Caki2 (cell line): Measurements from ENCODE around the gene TMEM255B. TPM values are rescaled to one million over a fixed set of nuclear protein-coding genes. Genes with fewer than 3 reads are reported as not detected.
"Not testable (repeated sequence)": the region's sequence is repeated elsewhere in the genome, so short reads cannot be mapped to it uniquely, and the experiment has no call there.

Source experiments
- DNase-seq: peaks from one replicate; pipeline ENCODE4 v3.0.0-alpha.2; 2015; ENCODE audit warnings: low read depth
- in situ Hi-C: cut with HindIII; loops from 2 replicates; pipeline ENCODE4 v1.10.0; 2016; ENCODE audit warnings: low sequenced_read_pairs, low pct_unique_long_range_greater_than_20kb, mixed read lengths
- total RNA-seq: library from RNA; depleted of rRNA; stranded (reverse); fragments of >200 nt; shearing (Covaris generic); gene quantifications from 2 replicates; pipeline ENCODE4 v1.2.3, GENCODE V29; 2014; ENCODE audit warnings: low replicate concordance; rRNA removed

TMEM255B gene
- total RNA-seq, result 0.09 TPM in 1 of 2 replicates, not detected in the other

DNA sequence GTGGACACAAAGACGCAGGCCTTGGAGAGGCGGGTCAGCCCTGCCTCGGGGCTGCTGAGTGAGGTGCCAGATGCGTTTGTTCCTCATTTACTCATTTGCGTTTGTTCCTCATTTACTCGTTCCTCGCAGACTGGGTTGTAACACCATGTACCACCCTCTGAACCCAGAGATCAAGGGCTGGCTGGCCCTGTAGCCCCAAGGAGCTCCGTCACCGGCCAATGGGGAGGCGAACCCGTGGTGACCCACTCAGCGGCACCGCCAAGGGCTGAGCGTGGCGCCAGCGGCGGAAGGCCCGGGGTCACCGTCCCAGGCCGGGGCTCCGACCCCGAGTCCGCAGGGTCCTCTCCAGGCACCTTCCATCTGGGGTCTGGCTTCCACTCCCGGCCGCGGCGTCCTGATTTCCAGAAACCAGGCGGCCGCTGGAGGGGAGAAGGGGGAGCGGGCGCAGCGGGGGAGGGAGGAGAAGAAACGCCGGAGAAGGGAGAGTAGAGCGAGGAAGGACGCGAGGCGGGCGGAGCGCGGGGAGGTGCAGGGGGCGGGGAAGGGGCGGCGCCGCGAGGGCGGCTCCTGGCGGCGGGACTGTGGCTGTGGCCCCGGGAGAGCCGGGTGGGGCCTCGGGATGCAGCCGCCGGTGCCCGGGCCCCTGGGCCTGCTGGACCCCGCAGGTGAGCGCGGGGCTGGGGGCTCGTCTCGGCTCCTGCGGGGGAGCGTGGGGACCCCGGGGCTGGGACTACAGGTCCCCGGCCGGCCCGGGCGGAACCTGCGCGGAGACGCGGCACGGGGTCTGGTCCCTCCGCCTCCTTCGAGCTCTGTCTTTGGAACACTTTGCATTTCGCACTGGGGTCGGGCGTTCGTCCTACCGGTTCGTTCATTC lies at the start of gene TMEM255B:
TSS of gene TMEM255B (plus strand) at position 576 of the 874 bp plus-strand sequence. CDS start at position 620, 44 bp downstream.
- peak; percentile 33 for DNase-seq

DNA sequence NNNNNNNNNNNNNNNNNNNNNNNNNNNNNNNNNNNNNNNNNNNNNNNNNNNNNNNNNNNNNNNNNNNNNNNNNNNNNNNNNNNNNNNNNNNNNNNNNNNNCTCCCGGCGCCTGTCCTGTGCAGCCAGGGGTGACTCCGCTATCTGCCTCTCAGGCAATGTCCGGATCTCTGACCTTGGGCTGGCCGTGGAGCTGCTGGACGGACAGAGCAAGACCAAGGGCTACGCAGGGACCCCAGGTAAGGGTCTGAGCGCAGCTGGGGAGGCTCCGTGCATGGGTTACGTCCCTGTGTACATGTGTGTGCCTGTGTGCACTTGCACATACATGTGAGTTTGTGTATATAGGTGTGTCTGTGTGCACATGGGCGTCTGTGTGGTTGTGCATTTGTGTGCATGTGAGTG lies 36.1 kb upstream of the TMEM255B start:
- in situ Hi-C loops, result no loop called here
- DNase-seq, result no peak

More for the DNA sequence above, at the start of gene TMEM255B:
- in situ Hi-C loops, result no loop called here

DNA sequence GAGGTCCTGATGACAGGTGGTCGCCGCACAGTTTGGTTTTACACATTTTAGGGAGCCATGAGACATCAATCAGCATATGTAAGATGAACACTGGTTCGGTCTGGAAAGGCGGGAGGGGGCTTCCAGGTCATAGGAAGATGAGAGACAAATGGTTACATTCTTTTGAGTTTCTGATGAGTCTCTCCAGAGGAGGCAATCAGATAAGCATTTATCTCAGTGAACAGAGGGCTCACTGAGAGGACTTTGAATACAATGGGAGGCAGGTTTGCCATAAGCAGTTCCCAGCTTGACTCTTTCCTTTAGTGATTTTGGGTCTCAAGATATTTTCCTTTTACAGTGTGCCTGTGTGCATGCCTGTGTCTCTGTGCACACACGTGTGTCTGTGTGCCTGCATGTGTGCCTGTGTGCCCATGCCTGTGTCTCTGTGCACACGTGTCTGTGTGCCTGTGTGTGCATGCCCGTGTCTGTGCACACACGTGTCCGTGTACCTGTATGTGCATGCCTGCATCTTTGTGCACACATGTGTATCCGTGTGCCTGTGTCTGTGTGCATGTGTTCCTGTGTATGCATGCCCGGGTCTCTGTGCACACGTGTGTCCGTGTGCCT lies 35.5 kb upstream of the TMEM255B start:
- no peak for DNase-seq
- in situ Hi-C loops, result no loop called here

DNA sequence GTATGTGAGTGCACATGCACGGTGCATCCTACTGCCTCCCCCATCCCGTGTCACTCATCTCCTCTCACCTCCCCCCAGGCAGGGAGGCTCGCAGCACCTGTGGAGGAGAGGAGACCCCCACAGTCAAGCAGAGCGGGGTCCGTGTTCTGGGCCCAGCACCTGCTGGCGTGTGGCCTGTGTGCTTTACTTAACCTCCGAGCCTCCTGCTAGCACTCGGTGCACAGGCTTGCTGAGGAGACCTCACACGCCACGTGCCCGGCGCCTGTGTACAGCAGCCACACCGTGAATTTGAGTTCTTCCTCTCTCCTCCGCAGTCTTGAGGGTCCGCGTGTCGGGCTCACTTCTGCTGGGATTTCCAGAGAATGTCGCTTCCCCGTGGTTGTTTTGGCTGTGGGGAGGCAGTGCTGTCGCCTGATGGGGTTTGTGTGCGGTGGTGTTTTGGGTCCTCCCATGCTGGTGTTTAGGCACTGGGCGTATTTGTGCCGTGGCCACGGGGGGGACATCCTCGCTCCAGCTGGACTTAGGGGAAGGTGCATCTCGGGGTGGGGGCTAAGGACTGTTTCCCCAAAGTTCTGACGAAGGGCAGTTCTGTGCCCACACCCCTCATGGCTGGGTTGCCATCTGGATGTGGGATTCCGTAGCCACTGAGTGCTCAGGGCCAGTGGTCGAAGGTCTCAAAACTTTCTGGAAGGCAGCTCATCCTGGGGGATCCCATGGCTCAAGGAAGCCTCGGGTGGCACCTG lies 34.8 kb upstream of the TMEM255B start:
- in situ Hi-C loops, result no loop called here
- no peak for DNase-seq

DNA sequence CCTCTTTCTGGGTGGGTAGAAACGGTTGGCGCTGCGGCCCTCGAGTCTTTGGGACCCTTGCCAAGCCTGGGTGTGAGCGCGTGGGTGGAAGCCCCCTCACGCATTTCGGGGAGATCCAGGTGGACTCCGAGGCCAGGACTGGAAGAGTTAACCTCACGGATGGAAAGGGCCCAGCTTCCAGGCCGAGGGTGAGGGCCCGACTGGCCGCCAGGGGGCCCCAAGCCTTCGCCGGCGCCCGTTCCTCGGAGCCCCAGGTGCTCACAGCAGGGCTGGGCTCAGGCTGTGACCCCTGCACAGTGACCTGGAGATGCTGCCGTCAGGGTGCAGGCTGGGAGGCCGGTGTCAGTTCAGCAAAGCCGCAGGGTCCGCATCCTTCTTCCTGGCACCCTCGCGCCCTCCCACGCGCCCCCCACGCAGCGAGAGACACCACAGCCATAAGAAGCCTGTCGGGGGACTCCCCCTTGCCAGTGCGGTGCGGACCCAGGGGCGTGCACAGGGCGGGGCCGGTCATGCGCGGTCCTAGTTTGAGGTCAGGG lies 34.2 kb upstream of the TMEM255B start:
- peak; percentile 69 for DNase-seq
- in situ Hi-C loops, result no loop called here

DNA sequence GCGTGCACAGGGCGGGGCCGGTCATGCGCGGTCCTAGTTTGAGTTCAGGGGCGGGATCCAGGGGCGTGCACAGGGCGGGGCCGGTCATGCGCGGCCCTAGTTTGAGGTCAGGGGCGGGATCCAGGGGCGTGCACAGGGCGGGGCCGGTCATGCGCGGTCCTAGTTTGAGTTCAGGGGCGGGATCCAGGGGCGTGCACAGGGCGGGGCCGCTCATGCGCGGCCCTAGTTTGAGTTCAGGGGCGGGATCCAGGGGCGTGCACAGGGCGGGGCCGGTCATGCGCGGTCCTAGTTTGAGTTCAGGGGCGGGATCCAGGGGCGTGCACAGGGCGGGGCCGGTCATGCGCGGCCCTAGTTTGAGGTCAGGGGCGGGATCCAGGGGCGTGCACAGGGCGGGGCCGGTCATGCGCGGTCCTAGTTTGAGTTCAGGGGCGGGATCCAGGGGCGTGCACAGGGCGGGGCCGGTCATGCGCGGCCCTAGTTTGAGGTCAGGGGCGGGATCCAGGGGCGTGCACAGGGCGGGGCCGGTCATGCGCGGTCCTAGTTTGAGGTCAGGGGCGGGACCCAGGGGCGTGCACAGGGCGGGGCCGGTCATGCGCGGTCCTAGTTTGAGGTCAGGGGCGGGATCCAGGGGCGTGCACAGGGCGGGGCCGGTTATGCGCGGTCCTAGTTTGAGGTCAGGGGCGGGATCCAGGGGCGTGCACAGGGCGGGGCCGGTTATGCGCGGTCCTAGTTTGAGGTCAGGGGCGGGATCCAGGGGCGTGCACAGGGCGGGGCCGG lies 33.5 kb upstream of the TMEM255B start:
- in situ Hi-C loops, result not testable (repeated sequence)

DNA sequence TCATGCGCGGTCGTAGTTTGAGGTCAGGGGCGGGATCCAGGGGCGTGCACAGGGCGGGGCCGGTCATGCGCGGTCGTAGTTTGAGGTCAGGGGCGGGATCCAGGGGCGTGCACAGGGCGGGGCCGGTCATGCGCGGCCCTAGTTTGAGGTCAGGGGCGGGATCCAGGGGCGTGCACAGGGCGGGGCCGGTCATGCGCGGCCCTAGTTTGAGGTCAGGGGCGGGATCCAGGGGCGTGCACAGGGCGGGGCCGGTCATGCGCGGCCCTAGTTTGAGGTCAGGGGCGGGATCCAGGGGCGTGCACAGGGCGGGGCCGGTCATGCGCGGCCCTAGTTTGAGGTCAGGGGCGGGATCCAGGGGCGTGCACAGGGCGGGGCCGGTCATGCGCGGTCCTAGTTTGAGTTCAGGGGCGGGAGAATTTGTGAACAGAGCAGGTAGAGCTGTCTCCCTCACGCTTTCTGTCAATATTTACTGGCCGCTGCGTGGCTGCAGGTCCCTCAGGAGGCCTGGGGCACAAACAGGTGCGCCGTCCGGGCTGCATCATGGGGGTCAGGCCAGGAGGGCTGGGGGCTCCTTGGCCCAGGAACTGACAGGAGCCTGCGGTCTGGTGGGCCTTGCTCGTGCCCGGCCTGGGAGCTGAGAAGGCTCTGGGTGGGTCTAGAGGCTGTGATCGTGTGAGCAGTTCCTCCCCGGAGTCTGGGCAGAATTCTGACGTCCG lies 32.8 kb upstream of the TMEM255B start:
- in situ Hi-C loops, DNase-seq: not testable (repeated sequence)

More for the DNA sequence above, 33.5 kb upstream of the TMEM255B start:
- DNase-seq, result not testable (repeated sequence)

DNA sequence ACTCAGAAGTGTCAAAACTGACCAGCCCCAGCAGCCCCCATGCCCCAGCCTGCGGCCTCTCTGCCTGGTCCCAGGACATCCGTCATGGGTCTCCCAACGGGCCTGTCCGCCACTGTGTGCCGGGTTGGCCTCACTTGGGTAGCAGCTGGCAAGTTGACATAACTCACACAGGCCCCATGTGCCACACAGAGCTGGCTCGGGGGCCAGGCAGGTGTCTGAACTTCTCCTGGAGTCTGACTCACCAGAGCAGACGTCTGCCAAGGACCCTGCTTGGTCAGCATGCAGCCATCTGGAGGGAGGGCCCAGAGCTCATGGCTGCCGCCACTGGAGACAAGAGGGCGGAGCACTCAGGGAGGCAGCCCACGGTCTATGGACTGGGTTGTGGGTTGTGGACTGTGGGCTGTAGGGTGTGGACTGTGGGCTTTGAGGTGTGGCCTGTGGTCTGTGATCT lies 32.0 kb upstream of the TMEM255B start:
- in situ Hi-C loops, result no loop called here
- no peak for DNase-seq

DNA sequence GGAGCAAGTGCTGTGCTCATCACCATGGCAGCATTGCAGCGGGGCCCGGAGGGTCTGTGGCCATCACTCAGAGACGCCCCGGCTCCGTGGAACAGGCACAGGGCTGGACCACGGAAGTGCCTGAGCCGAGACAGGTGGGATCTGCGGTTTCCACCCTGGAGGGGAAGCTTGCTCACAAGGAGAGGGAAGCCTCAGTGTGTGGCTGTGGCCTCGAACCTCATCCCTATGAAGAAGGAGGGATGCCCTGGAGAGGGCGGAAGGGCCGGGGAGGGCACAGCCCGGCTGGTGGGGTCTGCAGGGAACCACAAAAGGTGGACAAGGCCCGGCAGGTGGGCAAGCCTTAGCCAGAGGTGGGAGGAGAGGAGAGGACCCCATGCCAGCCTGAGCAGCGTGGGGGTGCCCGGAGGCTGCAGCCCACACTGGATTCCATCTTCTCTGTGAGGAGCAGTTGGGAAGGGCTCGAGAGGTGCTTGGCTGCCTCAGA lies 30.4 kb upstream of the TMEM255B start:
- in situ Hi-C loops, result no loop called here
- no peak for DNase-seq

DNA sequence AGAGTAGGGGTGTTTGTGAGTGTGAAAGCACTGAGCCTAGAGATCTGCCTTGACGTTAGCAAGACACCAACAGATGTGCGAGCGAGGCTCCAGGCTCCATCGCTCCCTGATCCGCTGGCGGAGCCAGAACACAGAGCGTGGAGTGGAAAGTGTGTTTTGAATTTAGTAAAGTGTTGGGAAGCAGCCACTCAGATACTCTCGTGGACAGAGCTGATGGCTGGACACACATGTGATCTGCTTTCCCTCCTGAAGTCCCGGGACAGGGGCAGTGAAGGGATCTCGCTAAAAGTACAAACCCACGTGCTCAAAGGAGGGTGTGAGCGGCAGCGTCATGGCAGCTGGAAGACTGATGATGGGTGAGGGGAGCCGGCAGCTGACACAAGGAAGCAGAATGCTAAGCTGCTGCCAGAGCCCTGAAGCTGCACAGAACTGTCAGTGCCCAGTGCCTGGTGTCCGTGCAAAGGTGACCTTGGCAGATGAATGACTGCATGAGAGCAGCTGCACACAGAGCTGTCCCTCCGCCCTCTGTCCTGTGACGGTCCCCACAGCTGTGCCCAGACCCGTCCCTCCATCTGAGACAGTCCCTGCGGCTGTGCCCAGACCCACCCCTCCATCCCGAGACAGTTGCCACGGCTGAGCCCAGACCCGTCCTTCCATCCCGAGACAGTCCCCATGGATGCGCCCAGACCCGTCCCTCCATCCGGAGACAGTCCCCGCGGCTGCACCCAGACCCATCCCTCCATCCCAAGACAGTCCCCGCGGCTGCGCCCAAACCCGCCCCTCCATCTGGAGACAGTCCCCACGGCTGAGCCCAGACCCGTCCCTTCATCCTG lies 29.6 kb upstream of the TMEM255B start:
- no peak for DNase-seq
- in situ Hi-C loops, result no loop called here

DNA sequence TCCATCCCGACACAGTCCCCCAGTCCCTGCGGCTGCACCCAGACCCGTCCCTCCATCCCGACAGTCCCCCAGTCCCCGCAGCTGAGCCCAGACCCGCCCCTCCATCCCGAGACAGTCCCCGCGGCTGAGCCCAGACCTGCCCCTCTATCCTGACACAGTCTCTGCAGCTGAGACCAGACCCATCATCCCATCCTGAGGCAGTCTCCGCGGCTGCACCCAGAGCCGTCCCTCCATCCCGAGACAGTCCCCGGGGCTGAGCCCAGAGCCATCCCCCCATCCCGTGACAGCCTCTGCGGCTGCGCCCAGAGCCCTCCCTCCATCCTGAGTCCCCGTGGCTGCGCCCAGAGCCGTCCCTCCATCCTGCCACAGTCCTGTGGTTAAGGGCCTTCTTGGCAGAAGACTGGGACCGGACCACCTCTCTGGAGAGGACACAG lies 28.8 kb upstream of the TMEM255B start:
- DNase-seq, result no peak
- in situ Hi-C loops, result no loop called here

DNA sequence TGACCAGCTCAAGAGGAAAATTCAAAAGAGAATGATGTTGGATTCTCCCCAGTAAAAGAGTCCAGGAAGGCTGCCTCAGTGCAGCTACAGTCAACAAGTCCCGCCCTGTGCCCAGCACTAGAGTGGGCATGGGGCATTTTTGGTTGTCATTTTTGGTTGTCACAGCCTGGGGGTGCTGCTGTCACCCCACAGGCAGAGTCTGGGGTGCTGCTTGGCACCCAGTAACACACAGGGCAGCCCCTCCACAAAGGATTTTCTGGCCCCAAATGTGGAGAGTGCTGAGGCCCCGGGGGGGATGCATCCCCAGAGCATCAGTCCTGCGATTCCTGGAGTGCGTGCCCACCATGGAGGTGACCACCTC lies 28.2 kb upstream of the TMEM255B start:
- DNase-seq, result no peak
- in situ Hi-C loops, result no loop called here

DNA sequence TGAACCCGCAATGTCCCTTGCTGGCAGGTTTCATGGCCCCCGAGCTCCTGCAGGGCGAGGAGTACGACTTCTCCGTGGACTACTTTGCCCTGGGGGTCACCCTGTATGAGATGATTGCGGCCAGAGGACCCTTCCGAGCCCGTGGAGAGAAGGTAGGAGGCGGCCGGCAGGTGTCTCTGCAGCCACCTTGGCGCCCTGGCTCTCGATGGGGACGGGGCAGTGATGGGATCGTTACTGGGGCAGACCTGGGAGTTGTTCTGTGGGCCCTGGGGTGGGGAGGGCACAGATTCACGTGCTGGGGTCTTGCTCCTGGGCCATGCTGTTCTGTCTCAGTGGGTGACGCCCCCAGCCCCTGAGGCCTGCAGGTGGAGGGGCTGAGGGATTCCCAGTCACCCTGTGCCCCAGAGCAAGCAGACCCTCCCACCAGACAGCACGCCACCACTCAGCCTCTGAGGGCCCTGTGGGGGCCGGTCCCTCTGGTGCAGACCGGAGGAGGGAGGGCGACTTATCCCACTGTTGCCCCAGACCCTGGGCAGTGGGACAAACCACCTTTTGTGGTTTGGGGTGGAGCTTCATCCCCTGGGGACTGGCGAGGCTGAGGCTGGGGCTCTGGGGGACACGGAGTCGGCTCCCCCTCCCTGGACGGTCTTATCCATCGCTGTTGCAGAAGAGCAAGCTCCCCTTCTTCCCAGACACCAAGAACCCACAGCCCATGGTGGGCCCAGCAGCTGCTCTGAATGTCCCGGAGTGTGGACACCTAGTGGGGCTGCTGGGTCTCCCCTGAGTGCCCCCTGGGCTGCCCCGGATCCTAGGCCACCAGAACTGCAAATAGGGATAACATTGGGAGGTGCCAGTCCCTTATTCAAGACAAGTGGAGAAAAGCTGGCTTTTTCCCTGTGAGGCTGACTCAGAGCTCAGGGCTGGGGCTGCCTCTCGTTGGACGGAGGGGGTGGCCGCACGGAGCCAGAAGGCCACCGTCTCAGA lies 27.5 kb upstream of the TMEM255B start:
- DNase-seq, result no peak
- in situ Hi-C loops, result no loop called here

DNA sequence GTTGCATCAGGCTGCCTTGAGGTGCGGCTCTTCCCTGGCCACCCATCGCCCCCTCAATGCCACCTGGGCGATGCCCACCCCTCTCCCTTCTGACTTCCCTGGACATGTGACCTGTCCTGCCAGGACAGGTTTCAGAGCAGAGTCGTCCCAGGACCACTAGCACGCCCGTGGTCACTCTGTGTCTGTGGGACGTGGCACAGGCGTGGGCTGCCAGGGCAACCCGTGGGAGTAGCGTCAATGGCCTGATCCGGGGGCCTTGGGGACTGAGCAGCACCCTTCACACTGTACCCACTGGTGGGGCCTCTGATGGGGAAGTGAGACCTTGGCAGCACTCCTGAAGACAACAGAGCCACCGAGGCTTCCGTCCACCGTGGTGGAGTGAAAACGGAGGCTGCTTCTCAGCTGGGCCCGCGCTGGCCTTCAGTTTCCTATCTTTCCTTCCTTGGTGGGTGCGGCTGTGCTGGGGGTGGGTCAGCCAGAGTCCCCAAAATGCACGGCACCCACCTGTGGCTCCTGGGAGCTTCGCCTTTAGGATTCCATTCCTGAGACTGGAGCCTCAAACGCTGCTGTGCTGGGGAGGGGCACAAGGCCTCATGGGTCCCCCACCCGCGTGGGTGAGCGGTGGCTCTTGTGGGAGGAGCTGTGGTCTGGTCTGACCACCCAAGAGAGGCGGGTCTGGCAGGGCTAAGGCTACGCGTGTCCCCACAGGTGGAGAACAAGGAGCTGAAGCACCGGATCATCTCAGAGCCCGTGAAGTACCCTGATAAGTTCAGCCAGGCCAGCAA lies 26.7 kb upstream of the TMEM255B start:
- in situ Hi-C loops, result no loop called here
- DNase-seq, result no peak
